RWPE1 (cell line): ENCODE measurements around the gene KCNQ1.

Experiments used
- CTCF ChIA-PET: fragments of 350-600 bp; sonication (Branson Sonifier 250); formaldehyde crosslinking; extraction: SDS; loops from one replicate; lab custom pipeline; 2021; lab: Yijun Ruan, JAX
- POLR2A ChIA-PET: fragments of 400-600 bp; formaldehyde crosslinking; extraction: SDS; loops from one replicate; lab custom pipeline; 2020; ENCODE audit warnings: antibody characterized with exemption; ENCODE audit not compliant: low non-redundant PET; lab: Yijun Ruan, JAX
- DNase-seq: peaks from one replicate; pipeline ENCODE4 v3.0.0; 2012; ENCODE audit warnings: low spot score
- H3K27ac ChIP-seq: fragments of 450-650 bp; 2 replicates; pipeline ENCODE4 v1.5.1; 2017
- TF ChIP-seq, protein P1 (sequence below): fragments of 450-650 bp; conservative IDR thresholded peaks from 2 replicates; pipeline ENCODE4 v1.5.1; 2017; ENCODE audit warnings: low read depth, mild to moderate bottlenecking

Gene KCNQ1

DNA sequence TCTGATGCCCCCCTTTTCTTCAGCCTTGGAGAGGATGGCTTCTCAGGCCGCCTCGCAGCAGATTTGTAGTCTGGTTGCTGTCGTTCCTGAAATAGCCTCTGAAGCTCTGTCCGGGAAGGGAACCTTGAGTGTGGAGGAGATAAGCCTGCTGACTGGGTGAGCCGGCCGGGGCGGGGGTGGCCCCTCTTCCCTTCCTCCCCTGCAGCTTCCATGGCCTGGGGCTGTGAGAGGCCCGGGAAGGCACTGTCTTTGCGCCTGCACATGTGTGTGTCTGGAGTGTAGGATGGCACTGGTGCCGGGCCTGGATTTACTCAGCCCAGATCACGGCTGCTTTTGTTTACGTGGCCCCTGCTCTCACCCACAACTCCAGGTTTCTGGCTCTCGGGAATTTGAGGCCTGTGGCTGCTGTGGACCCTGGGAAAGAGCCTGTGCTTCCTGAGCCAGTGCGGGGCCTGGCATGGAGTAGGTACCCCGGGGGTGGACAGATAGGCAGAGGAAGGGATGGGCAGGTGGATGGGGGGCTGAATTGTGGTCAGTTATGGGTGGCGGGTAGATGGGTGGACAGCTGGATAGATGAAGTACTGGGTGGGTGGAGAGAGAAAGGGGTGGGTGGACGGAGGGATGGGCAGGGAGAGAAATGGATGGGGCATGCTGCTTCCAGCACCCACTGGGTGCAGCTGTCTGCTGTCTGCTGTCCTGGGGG lies 16.6 kb downstream of the KCNQ1 start:
- H3K27ac ChIP-seq, result no peak overlapping the region
- POLR2A ChIA-PET, result no interaction called here
- TF ChIP-seq, protein P1, sequence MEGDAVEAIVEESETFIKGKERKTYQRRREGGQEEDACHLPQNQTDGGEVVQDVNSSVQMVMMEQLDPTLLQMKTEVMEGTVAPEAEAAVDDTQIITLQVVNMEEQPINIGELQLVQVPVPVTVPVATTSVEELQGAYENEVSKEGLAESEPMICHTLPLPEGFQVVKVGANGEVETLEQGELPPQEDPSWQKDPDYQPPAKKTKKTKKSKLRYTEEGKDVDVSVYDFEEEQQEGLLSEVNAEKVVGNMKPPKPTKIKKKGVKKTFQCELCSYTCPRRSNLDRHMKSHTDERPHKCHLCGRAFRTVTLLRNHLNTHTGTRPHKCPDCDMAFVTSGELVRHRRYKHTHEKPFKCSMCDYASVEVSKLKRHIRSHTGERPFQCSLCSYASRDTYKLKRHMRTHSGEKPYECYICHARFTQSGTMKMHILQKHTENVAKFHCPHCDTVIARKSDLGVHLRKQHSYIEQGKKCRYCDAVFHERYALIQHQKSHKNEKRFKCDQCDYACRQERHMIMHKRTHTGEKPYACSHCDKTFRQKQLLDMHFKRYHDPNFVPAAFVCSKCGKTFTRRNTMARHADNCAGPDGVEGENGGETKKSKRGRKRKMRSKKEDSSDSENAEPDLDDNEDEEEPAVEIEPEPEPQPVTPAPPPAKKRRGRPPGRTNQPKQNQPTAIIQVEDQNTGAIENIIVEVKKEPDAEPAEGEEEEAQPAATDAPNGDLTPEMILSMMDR, result no peak
- DNase-seq, result no peak
- CTCF ChIA-PET, result no interaction called here

- no peak overlapping the region for H3K27ac ChIP-seq
- DNase-seq, result no peak
- ChIA-PET POLR2A (no interaction called here), CTCF (no interaction called here)
- TF ChIP-seq, protein P1, result no peak
Observed at GRCh38 chr11:2461956-2462542, 17.2 kb downstream of the KCNQ1 start.

- ChIA-PET CTCF (no interaction called here), POLR2A (no interaction called here)
- H3K27ac ChIP-seq, result no peak overlapping the region
- TF ChIP-seq, protein P1, result no peak
- no peak for DNase-seq
Observed at GRCh38 chr11:2462543-2462985, 17.8 kb downstream of the KCNQ1 start.

DNA sequence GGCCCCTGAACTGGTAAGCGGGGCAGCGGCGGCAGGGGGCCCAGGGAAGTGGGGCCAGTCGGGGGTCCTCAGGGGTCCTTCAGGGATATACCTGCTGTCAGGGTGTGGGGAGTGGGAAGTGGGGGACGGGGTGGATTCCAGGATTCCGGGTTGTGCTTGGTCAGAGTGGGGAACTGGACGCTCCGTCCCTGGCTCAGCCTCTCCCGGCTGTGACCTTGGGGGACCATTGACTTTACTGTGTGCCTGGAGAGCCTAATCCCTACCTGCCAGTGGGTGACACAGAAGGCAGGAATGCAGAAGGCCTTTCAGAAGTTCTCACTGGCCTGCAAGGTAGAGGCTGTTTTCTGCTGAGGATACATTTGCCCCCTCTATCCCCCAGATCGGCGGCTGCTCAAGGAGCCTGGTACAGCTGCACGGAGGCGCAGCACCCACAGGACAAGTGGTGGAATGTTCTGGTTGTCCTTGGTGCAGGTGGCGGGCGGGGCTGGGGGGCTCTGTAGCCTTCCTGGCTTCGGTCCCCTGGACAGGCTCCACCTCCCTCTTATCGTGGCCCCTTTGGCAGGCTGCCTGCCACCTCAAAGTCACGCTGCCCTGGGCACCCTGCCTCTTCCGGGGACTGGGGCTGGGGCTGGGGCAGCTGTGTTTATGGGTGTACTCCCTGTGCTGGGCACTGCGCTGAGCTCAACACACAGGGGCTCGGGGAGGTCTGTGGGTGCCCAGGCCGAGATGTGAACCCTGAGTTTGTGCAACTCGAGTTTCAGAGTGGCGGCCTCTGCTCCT lies 18.4 kb downstream of the KCNQ1 start:
- CTCF ChIA-PET, result no interaction called here
- TF ChIP-seq, protein P1, result no peak
- no peak for DNase-seq
- no peak overlapping the region for H3K27ac ChIP-seq
- POLR2A ChIA-PET, result no interaction called here

DNA sequence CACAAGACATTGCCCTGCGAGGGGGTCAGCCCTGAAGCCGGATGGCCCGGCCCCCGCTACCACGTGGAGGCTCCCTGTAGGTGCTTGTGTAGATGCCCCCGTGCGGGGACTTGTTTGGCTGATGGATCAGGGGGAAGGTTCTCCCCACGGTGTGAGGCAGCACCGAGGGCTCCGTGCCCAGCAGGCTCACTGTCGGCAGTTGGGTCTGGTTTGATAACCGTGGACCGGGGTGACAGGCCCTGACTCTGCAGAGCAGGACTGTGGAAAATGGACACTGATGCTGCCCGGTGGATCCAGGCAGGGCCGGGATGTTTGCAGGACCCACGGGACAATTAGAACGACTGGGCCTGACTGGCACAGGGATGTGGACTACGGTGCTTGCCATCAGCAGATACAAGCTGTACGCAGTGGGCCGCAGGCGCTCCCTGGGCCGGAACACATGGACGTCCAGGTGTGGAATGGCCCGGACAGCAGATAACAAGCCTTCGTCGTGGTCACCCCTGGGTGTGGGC lies 19.0 kb downstream of the KCNQ1 start:
- no peak overlapping the region for H3K27ac ChIP-seq
- ChIA-PET POLR2A (no interaction called here), CTCF (no interaction called here)
- TF ChIP-seq, protein P1, result no peak
- DNase-seq, result no peak

DNA sequence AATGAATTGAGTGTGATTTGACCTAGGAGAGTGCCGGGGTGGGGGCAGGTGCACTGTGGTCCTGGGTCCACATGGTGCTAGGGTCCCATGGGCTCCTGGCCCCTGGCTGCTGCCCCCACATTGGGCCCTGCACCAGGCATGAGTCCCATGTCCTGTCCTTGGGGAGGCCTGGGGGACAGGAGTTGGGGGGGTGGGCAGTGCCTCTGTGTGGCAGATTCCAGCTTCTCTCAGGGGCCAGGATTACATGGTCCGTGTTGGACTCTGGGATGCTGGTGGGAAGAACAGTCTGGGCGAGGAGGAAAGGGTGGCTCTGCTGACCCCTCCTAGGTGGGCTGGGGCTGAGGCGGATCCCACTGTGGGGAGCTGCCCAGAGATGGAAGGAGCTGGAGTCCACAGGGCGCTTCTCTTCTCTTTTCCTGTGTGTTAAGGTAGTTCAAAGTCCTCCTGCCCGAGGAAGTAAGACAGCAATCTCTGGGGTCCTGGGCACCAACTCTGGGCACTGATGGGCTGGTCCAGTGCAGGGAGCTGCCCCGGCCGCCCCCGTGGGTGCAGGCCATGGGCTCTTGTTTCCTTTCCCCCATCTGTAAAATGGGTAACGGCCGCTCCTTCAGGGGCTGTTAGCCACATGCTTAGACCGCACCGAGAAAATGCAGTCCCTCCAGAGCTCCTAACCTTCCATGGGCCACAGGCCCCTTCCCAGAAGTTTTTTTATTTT lies 19.8 kb downstream of the KCNQ1 start:
- CTCF ChIA-PET, result no interaction called here
- POLR2A ChIA-PET, result no interaction called here
- DNase-seq, result no peak
- H3K27ac ChIP-seq, result no peak overlapping the region
- TF ChIP-seq, protein P1, result no peak
